IPS-NIHi7 (cell line): ENCODE results near the gene ANTXR2.
"Not testable (repeated sequence)": the region's sequence is repeated elsewhere in the genome, so short reads cannot be mapped to it uniquely, and the experiment has no call there.

Experiments
- DNase-seq: peaks from one replicate; pipeline ENCODE4 v3.0.0; 2012; ENCODE audit warnings: mixed read lengths; ENCODE audit errors: extremely low spot score

Gene ANTXR2

DNA sequence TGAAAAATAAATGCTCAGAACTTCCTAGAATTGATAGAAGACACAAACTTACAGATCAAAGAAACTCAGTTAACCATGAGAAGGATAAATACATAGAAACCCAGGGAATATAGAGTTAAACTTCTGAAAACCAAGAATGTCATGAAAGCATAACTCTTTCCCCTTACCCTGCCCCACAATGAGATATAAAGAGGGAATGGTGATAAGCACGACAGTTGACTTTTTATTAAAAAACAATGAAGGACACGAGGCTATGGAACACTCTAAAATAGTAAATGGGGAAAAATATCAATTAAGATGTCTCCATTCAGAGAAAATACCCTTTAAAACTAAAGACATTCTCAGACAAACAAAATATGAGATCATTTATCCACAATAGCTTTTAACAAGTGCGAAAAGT lies 154.7 kb downstream of the ANTXR2 start:
- no peak for DNase-seq

DNA sequence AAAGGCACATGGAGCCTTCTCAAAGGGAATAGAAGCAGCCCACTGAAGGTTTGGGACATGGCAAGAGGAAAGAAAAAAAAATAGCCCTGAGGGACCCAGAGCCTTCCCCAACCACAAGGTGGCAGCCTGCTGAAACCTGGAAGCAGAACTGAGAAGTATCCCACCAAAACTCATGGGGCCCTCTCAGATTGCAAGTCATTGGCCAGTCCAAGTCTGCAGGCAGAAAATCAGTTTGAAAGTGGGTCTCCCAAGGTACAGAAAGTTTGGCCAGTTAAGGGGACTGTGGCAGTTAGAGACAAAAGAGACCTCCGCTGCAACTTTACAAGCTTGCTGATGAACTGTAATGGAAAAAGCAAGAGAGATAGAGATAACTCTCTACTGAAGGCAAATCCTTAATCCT lies 155.8 kb downstream of the ANTXR2 start:
- peak; percentile 70 for DNase-seq

DNA sequence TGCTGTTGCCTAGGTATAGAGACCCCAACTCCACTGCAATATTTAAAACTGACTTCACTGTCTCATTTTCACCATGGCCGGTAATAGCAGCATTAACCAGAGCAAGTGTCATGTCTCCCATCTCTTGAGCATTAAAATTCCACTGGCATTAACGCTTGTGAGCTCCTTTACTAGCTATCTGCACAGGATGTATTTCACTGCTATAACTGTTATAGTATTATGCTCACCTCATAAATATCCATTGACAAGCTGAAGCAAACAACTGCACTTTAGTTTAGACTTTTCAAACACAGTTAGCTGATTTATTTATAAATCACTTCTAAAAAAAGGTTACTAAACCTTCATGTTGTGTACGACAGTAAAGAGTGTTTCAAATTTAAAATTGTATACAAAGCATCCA lies 157.8 kb downstream of the ANTXR2 start:
- no peak for DNase-seq

DNA sequence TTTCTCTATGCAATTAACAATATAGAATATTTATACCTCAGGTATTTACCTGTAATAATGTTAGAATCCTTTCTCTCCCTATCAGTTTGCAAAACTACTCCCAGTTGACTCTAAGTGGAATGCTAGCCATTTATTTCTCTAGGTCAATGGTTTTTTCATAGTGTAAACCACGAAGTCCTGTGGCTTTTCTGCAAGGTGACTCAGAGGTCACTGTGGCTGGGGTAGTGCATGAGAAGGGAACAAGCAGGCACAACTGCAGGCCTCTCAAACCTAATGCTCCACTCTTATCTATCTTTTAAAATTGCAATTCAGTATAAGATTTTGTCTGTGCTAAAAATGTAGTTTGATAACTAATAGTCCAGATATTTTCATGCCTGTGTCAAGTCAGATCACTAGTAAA lies 159.4 kb downstream of the ANTXR2 start:
- DNase-seq: no peak

DNA sequence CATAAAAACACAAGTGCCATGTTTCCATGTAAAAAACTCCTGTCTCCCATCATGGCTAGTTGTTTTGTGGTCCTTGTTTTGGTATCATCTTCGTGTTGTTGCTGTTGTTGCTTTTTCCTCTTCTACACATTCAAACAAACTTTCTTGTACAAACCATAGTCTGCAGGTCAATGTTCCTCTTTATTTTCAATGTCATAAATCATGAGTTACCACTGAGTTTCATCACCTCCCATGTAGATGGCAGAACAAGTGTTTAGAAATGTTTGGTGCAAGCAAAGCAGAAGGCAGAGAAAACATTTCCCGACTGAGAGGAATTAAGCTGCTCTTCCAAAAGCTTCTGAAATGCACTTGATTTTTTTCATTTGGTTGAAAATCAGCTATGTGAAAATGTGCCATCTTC lies 166.0 kb downstream of the ANTXR2 start:
- DNase-seq: no peak

DNA sequence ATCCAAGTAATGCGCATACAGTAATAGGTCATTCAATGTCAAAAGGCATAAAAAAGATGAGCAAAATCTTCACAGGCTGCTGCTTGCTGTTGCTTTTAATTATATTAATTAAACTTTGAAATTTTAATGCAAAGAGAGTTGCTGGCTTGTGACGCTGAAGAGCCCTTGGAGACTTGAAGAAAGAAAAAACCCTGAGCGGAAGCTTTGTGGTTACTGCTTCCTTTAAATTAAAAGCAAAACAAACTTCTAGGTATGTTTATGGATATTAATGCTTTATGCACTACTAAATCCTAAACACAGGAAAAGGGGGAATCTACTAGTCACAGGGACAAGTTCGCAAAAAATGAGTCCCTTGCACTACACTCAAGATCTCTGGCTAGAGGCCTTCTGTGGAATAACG lies 166.7 kb downstream of the ANTXR2 start:
- no peak for DNase-seq

DNA sequence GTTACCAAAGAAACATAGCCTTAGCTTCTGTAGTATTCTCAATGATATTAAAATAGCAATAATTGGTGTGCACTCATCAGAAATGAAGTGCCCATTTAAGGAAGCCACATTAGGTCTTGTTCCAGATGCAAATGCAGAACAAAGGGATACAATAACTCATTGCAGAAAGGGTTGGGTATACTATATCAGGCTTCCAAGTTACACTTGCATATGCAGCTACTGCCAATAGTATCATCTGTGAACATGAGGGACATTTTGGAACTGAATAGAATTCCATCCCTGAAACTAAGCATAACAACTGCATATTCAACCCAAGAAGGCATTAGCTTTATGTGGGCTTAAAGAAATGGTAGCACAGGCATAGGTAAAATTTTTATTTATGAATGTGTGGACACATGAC lies 167.8 kb downstream of the ANTXR2 start:
- DNase-seq: no peak

DNA sequence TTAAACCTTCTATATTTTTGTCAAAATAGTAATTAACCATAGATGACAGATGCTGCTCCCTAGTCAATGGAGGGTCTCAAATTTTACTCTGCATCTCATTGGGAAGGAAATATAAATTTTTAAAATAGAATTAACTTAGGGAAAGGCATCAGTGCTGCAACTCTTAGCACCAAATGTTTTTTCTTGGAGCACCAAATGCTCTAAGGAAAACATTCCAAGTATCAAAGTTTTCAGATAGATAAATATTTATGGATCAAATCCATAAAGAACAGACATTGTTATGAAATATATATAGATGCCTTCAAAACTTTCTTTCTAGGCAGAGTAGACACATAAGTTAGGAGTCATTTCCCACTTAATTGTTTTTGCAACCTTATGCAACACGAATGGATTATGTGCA lies 168.7 kb downstream of the ANTXR2 start:
- DNase-seq: no peak

DNA sequence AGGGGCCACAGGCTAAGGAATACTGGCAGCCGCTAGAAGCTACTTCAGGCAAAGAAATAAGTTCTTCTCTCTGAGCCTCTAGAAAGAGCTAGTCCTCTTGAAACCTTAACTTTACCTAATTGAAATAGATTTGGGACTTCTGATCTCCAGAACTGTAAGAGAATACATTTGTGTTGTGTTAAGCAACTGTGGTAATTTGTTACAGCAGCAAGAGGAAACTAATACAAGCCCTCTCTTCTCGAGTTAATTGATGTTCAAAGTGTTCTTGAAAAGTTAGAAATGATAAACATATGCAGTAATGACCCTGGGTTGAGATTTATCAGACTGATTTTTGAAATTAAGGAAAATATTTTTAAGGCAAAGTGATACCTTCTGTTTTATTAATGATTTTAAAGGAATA lies 172.8 kb downstream of the ANTXR2 start:
- DNase-seq: no peak

DNA sequence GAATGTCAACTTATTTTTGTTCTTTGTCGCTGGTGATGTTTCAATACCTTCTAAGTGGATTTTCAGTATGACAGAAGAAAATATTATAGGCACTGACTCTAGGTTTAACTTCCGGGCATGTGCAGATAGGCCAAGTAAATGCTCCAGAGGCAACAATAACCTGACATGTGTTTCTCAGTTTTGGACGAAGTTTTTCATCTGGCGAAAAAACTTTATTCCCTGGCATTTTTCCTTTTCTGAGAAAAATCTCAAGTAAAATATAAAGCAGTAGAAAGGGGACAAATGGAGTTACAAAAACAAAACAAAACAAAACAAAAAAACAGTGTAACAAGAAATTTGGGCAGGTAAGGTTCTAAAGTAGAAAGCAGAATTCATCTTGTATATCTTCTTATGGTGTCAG lies 173.5 kb downstream of the ANTXR2 start:
- DNase-seq: no peak

DNA sequence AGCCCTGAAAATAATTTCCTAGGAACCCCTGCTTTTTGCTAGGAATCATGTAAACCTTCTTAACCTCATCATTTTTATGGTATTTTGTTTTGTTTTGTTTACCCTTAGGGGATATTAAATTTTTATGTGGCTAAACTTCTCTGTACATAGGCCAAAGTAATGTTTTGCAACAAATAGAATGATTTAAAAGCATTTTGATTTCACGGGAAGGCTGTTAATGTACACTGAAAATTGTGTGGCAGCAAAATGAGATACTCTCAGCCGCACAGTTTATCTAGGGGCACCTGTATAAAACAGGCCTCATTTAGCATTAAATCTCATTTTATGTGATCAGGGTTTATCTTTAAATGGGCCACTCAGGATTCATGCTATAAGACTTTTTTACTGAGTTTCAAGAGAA lies 175.0 kb downstream of the ANTXR2 start:
- DNase-seq: no peak

DNA sequence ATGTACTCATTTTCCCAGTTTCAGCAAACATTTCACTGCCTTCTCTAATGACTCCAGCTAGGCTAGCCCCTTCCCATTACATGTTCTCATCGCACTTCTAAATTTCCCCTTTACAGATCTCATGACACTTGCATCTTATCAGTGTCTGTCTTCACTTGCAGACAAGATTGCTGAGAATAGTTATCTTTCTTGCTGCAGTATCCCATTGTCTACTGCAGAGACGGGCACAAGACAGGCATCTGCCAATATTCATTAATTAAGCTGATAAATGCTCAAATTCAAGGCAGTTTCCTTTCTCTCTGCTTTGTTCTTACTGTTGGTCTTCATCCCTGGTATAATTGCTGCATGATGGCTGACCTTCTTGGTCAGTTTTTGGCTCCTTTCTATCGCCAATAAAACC lies 175.9 kb downstream of the ANTXR2 start:
- no peak for DNase-seq

DNA sequence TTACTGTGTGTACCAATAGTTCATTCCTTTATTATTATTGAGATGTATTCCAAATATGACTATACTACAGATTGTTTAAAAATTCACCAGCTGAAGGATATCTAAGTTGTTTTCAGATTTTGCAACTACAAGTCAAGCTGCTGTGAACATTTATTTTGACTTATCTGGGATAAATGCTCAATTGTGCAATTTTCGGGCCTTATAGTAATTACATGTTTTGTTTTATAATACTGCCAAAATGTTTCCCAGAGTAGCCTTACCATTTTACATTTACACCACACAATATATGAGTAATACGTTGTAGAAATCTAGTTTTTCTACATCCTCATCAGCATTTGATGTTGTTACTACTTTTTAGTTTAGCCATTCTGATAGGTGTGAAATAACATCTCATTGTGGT lies 179.6 kb downstream of the ANTXR2 start:
- no peak for DNase-seq

DNA sequence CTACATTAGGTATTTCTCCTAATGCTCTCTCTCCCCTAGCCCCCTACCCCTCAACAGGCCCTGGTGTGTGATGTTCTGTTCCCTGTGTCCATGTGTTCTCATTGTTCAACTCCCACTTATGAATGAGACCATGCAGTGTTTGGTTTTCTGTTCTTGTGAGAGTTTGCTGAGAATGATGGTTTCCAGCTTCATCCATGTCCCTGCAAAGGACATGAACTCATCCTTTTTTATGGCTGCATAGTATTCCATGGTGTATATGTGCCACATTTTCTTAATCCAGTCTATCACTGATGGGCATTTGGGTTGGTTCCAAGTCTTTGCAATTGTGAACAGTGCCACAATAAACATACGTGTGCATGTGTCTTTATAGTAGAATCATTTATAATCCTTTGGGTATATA lies 184.0 kb downstream of the ANTXR2 start:
- not testable (repeated sequence) for DNase-seq

DNA sequence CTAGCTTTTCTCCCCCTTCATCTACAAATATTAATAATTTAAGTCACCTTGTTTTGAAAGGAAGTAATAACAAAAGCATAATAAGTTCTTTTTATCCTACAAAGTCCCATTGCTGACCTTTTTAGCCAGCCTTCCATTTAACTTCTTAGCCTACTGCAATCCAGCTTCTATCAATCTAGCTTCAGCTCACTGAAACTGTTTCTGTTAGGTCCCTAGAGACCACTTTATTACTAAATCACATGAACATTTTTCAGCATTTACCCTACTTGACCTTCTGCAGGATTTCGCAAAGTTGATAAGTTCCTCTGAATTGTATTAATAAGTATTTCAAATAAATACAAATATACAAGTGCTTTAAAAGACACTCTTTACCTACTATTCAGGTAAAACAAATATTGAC lies 186.5 kb downstream of the ANTXR2 start:
- DNase-seq: no peak

DNA sequence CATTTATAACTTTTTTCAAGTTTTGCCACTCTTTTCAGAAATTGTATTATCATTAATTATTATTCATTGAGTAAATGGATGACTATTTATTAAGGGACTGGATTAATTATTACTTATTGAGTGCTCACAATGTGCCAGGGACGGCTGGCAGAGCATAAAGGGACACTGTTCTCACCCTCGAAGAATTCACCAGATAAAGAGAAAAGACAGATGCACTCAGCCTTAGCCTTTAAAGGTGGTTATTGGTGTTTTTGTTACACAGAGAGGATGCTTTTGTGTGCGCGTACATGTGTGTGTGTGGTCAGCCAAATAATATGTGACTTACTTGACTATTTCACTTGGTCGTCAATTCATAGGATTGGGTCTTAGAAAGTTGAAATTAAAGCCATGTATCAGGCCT lies 187.0 kb downstream of the ANTXR2 start:
- DNase-seq: no peak

DNA sequence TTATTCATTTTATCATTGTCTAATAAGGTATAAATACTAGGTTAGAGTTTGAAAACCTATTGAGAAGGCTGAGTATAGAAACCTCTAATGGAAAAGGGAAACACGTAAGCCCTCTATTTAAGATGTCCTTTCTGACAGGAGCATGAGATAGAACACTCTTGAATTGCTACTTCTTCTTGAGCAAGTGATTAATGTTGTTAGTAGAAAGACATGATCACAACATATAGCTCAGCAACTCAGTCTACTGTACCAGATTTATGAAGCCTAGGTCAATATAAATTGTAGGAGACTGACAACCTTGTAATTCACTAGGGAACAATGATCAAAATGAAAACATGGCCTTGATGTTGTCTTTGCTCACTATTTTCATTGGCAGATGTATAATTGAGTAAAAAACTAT lies 189.7 kb downstream of the ANTXR2 start:
- no peak for DNase-seq

DNA sequence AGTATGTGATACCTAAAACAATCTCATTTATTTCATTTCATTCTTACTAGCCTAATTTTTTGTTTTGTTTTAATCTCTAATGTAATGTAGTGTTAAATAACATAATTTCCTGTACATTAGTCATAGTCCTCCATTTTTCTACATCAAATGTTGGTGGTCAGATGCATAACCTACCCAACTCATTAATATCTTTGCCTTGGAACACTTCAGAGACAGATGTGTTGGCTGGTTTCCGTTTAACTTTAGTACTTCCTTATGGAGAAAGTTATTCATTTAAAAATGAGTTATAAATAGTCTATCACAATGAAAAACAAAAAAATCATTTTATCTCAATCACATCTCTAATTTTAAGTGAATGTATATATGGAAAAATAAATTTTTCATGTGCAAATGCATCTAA lies 190.2 kb downstream of the ANTXR2 start:
- no peak for DNase-seq

DNA sequence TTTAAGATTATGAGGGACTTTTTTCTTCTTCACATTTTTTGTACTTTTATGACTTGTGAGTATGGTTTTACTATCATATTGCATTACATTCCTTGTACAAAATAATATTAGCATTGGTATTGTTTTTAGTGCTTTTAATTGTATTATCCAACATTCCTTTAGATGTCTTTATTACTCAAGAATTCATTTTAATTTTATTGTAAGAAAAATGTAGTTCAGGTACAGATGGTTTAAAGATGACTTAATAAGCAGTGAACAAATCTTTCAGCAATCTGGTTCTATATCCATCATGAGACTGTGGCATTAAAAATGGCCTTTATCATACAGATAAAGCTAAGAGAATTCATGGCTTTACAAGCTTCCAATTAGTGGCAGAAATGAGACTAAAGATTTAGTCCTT lies 191.6 kb downstream of the ANTXR2 start:
- no peak for DNase-seq

DNA sequence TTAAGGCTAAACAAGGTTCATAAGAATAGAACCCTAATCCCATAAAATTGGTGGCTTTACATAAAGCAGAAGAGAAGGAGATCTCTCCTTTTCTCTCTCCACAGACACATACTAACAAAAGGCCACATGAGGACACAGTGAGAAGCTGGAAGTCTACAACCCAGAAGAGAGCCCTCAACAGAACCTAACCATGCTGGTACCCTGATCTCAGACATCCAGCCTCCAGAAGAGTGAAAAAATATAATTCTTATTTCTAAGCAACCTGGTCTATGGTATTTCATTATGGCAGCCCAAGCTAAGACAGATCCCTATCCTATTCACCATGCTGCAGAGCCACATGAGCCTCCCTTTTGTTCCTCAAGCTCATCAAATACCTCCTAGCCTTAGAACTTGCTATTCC lies 195.5 kb downstream of the ANTXR2 start:
- DNase-seq: no peak

DNA sequence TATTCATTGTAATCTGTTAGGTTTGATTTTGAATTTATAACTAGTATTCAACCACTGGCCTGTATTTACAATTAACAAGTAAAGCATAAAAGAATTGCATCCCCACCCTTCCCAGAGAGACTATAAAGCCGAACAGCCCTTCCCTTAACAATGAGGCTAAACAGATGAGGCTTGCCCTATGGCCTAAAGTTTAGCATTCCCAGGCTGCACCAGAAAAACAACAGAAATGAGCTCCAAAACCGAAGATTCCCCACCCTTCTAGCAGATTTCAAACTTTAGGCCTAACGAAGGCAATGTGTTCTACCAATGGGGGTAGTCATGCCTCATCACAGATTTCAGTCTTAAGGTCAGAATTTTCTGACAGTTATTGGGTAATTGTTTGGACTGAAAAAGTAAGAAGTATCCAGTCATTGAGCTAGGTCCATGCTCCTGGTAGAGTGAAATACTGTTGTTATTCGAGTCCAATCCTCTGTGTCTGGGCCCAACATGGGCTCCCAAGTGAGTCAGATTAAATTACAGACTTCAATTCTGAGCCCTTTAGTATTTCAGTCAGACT lies 197.6 kb downstream of the ANTXR2 start:
- DNase-seq: no peak

DNA sequence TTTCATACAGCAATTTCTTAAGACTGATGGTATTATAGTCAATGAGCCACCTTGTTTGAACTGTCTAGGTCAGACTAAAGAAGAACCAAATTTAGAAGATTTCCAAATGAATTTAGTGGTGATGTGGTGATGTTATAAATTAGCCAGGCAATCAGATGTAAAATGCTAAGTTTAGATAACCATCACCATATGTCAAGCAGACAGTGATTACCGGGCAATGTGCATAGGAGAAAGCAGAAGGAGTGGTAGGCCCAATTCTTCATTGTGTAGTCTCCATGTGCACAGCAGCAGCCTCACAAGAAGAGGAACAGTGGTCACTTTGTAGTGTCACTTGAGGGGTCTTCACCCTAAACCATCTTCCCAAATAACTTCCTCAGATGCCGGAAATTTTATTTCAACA lies 198.8 kb downstream of the ANTXR2 start:
- DNase-seq: no peak

DNA sequence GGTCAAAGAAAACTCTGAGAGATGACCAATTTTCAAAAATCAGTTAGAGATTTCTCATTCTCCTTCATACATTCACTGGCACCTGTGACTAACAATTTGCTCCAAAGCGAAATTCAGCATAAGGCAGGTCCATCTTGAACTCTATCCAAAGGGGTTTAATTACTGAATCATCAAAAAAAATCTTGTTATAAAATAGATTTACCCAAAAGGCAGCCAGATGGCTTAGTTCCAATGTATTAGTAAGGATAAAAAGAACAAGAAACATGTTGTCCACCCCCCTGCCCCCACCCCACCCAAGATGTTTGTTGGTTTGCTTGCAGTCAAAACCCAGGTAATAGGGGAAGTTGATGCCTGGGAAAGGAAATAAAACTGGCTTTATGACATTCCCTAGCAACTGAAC lies 200.3 kb downstream of the ANTXR2 start:
- no peak for DNase-seq

DNA sequence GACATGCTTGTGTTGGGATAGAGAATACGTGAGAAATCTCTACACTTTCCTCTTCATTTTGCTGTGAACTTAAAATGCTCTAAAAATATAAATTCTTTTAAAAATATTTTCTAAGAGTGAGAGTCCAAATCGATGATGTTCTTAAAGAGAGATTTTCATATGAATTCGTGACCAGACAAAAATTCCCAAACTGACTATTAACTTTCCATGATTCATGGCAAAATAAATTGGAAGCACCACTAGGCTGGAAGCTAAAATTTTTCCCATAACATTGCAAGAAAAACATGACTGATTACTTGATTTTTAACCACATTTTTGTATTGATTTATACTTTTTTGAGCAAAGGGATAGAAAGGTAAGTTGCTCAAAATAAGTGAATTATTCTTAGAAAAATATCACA lies 201.1 kb downstream of the ANTXR2 start:
- no peak for DNase-seq
